ENCODE measurements around the gene GMPR2. TPM values are rescaled to one million over a fixed set of nuclear protein-coding genes. Genes with fewer than 3 reads are reported as not detected.

The GMPR2 gene
- total RNA-seq, 1 donor from 2014 or later = 108 TPM

Other genes starting within 250 kb of the GMPR2 start
- 11.6 and 12.6 TPM in 2 replicates for gene DHRS4L2, start 244.0 kb upstream of the GMPR2 start, total RNA-seq
- 0.05 TPM in 1 of 2 replicates, not detected in the other for gene CARMIL3, start 180.9 kb upstream of the GMPR2 start, total RNA-seq
- not detected in 2 replicates for gene CPNE6, start 161.4 kb upstream of the GMPR2 start, total RNA-seq
- gene PCK2, start 138.6 kb upstream of the GMPR2 start, total RNA-seq = 5.8 and 10.5 TPM in 2 replicates
- 90.7 and 93.9 TPM in 2 replicates for gene DCAF11, start 118.2 kb upstream of the GMPR2 start, total RNA-seq
- gene NRL, start 118.0 kb upstream of the GMPR2 start, total RNA-seq = 0.88 and 2.6 TPM in 2 replicates
- gene FITM1, start 102.3 kb upstream of the GMPR2 start, total RNA-seq = 0.42 and 0.51 TPM in 2 replicates
- gene PSME1, start 96.7 kb upstream of the GMPR2 start, total RNA-seq = 167 TPM in 2 replicates
- gene EMC9, start 91.3 kb upstream of the GMPR2 start, total RNA-seq = 21.4 and 26.4 TPM in 2 replicates
- gene PSME2, start 86.3 kb upstream of the GMPR2 start, total RNA-seq = 108 and 110 TPM in 2 replicates
- gene RNF31, start 85.4 kb upstream of the GMPR2 start, total RNA-seq = 53.2 and 54.1 TPM in 2 replicates
- 37.8 and 55.5 TPM in 2 replicates for gene IRF9, start 71.7 kb upstream of the GMPR2 start, total RNA-seq
- gene REC8, start 60.8 kb upstream of the GMPR2 start, total RNA-seq = 2.7 and 4.2 TPM in 2 replicates
- 28.8 and 60.6 TPM in 2 replicates for gene IPO4, start 44.1 kb upstream of the GMPR2 start, total RNA-seq
- gene TM9SF1, start 37.5 kb upstream of the GMPR2 start, total RNA-seq = 63.5 and 82.5 TPM in 2 replicates
- not detected in 2 replicates for gene TSSK4, start 27.2 kb upstream of the GMPR2 start, total RNA-seq
- gene CHMP4A, start 19.4 kb upstream of the GMPR2 start, total RNA-seq = 36.8 and 39.3 TPM in 2 replicates
- gene MDP1, start 16.9 kb upstream of the GMPR2 start, total RNA-seq = 5.9 and 23.7 TPM in 2 replicates
- gene NEDD8, start 562 bp upstream of the GMPR2 start, total RNA-seq = 197 and 248 TPM in 2 replicates
- gene TINF2, start 9.7 kb downstream of the GMPR2 start, total RNA-seq = 68.4 and 71.7 TPM in 2 replicates
- gene TGM1, start 30.2 kb downstream of the GMPR2 start, total RNA-seq = 0.17 and 0.51 TPM in 2 replicates
- 27.9 and 28.6 TPM in 2 replicates for gene RABGGTA, start 38.7 kb downstream of the GMPR2 start, total RNA-seq
- 10.6 and 16.7 TPM in 2 replicates for gene DHRS1, start 66.9 kb downstream of the GMPR2 start, total RNA-seq
- gene NOP9, start 66.9 kb downstream of the GMPR2 start, total RNA-seq = 30.1 and 33.5 TPM in 2 replicates
- 4.6 and 7.5 TPM in 2 replicates for gene CIDEB, start 75.0 kb downstream of the GMPR2 start, total RNA-seq
- gene LTB4R2, start 77.2 kb downstream of the GMPR2 start, total RNA-seq = 5.9 and 9.7 TPM in 2 replicates
- gene LTB4R, start 78.6 kb downstream of the GMPR2 start, total RNA-seq = 3.5 and 3.6 TPM in 2 replicates
- 68.4 and 138 TPM in 2 replicates for gene ADCY4, start 102.1 kb downstream of the GMPR2 start, total RNA-seq
- 4.7 and 5.8 TPM in 2 replicates for gene RIPK3, start 107.1 kb downstream of the GMPR2 start, total RNA-seq
- 8.8 and 11.1 TPM in 2 replicates for gene NFATC4, start 135.3 kb downstream of the GMPR2 start, total RNA-seq
- 12.6 and 17.0 TPM in 2 replicates for gene NYNRIN, start 166.1 kb downstream of the GMPR2 start, total RNA-seq
- gene CBLN3, start 196.7 kb downstream of the GMPR2 start, total RNA-seq = 0.84 and 1.0 TPM in 2 replicates
- gene KHNYN, start 197.0 kb downstream of the GMPR2 start, total RNA-seq = 55.5 and 67.0 TPM in 2 replicates
- gene SDR39U1, start 209.8 kb downstream of the GMPR2 start, total RNA-seq = 9.3 and 79.1 TPM in 2 replicates

Data from dermis blood vessel endothelial cell (primary cell).